Ishikawa (cell line): ENCODE results near the gene MAMDC4.

ENCODE experiments used
- CREB1 ChIP-seq: IDR thresholded peaks from 2 replicates; pipeline ENCODE4 v1.6.1; 2012; ENCODE audit warnings: low read depth
- EP300 ChIP-seq: IDR thresholded peaks from 2 replicates; pipeline ENCODE4 v1.6.1; 2012; ENCODE audit warnings: borderline replicate concordance

GRCh38 chr9:136860933-136861873, 9.1 kb downstream of the MAMDC4 start:
- TF ChIP-seq EP300: no peak
- TF ChIP-seq CREB1: no peak
